ENCODE data around the gene FGR. TPM values are rescaled to one million over a fixed set of nuclear protein-coding genes. Genes with fewer than 3 reads are reported as not detected.
"Not testable (repeated sequence)": the region's sequence is repeated elsewhere in the genome, so short reads cannot be mapped to it uniquely, and the experiment has no call there.

The FGR gene
- total RNA-seq, 1 donor from 2014 or later: not detected

- Mint-ChIP-seq H3K36me3 (ENCODE audit: low read depth, unreplicated experiment) (no peaks in the 10 kb centered on the region), H3K9me3 (ENCODE audit: unreplicated experiment) (no peaks in the 10 kb centered on the region), H3K27ac (ENCODE audit: unreplicated experiment) (peak overlapping the region; percentile 21), H3K27me3 (ENCODE audit: low read depth, unreplicated experiment) (peaks cover 58% of the 10 kb centered on the region), H3K4me1 (ENCODE audit: low read depth, unreplicated experiment) (no peaks in the 10 kb centered on the region), H3K4me3 (ENCODE audit: unreplicated experiment) (no peak overlapping the region)
- no peaks in the 10 kb centered on the region for H3K36me3 ChIP-seq (ENCODE audit: insufficient read depth, low read length)
- DNase-seq (ENCODE audit: low read depth): no peak
- no peak overlapping the region for H3K4me2 ChIP-seq (ENCODE audit: low read length)
- no peak overlapping the region for H3K9ac ChIP-seq (ENCODE audit: low read length)
- H4K20me1 ChIP-seq (ENCODE audit: insufficient read depth, low read length): no peaks in the 10 kb centered on the region
- no peak for FAIRE-seq
- no peaks in the 10 kb centered on the region for H3K79me2 ChIP-seq (ENCODE audit: insufficient read depth, low read length)
- H3K27ac ChIP-seq (ENCODE audit: low read depth, low read length): no peak overlapping the region
- TF ChIP-seq CTCF (IDR thresholded peaks at IDR 0.05; ENCODE audit: insufficient read depth, low read depth, low read length) (no peak), EZH2 (IDR thresholded peaks at IDR 0.05; ENCODE audit: insufficient read depth, low read length) (no peak)
- no peak overlapping the region for H2AFZ ChIP-seq (ENCODE audit: low read depth, low read length)
- H3K4me3 ChIP-seq (ENCODE audit: insufficient read depth, low read depth, low read length): no peak overlapping the region
- H3K4me1 ChIP-seq (ENCODE audit: insufficient read depth, low read length): no peaks in the 10 kb centered on the region
- no peaks in the 10 kb centered on the region for H3K9me3 ChIP-seq (ENCODE audit: insufficient read depth, low read depth, low read length)
- H3K27me3 ChIP-seq (ENCODE audit: insufficient read depth, low read length): peaks cover 11% of the 10 kb centered on the region
Observed at GRCh38 chr1:27628712-27629111, 6.3 kb downstream of the FGR start.

DNA sequence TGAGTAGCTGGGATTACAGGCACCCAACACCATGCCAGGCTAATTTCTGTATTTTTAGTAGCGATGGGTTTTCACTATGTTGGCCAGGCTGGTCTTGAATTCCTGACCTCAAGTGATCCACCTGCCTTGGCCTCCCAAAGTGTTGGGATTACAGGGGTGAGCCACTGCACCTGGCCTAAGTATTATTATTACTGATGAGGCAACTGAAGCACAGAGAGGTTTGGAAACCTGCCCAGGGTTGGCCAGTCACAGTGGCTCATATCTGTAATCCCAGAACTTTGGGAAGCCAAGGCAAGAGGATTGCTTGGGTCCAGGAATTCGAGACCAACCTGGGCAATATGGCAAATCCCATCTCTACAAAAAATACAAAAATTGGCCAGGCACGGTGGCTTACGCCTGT lies 7.3 kb downstream of the FGR start:
- H3K4me3 Mint-ChIP-seq (ENCODE audit: unreplicated experiment); H3K27ac ChIP-seq (ENCODE audit: low read depth, low read length); FAIRE-seq; H3K9me3 ChIP-seq (ENCODE audit: insufficient read depth, low read depth, low read length); H4K20me1 ChIP-seq (ENCODE audit: insufficient read depth, low read length); H3K27ac Mint-ChIP-seq (ENCODE audit: unreplicated experiment); H3K4me1 Mint-ChIP-seq (ENCODE audit: low read depth, unreplicated experiment); H3K9me3 Mint-ChIP-seq (ENCODE audit: unreplicated experiment); H3K9ac ChIP-seq (ENCODE audit: low read length); H3K4me2 ChIP-seq (ENCODE audit: low read length); H3K4me1 ChIP-seq (ENCODE audit: insufficient read depth, low read length); H2AFZ ChIP-seq (ENCODE audit: low read depth, low read length); H3K36me3 ChIP-seq (ENCODE audit: insufficient read depth, low read length); DNase-seq (ENCODE audit: low read depth); H3K27me3 ChIP-seq (ENCODE audit: insufficient read depth, low read length); H3K36me3 Mint-ChIP-seq (ENCODE audit: low read depth, unreplicated experiment); H3K79me2 ChIP-seq (ENCODE audit: insufficient read depth, low read length); H3K4me3 ChIP-seq (ENCODE audit: insufficient read depth, low read depth, low read length): not testable (repeated sequence)
- H3K27me3 Mint-ChIP-seq (ENCODE audit: low read depth, unreplicated experiment): peaks cover 48% of the 10 kb centered on the region

DNA sequence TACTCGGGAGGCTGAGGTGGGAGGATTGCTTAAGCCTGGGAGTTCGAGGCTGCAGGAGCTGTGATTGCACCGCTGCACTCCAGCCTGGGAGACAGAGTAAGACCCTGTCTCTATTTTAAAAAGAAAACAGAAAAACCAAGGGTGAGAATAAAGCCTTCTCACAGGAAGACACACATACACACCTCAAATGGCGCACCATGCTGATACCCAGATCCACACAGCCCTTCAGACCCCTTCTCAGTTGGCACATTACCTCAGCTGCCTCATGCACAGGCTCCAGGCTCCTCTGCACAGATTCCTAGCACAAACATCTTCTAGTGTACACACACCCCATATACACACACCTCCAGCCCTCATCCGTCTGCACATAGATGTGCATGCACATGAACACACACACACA lies 7.9 kb downstream of the FGR start:
- Mint-ChIP-seq H3K27ac (ENCODE audit: unreplicated experiment) (no peak overlapping the region), H3K4me1 (ENCODE audit: low read depth, unreplicated experiment) (no peaks in the 10 kb centered on the region), H3K9me3 (ENCODE audit: unreplicated experiment) (no peaks in the 10 kb centered on the region), H3K4me3 (ENCODE audit: unreplicated experiment) (peak overlapping the region; percentile 7), H3K36me3 (ENCODE audit: low read depth, unreplicated experiment) (no peaks in the 10 kb centered on the region), H3K27me3 (ENCODE audit: low read depth, unreplicated experiment) (peaks cover 43% of the 10 kb centered on the region)
- no peak overlapping the region for H3K4me3 ChIP-seq (ENCODE audit: insufficient read depth, low read depth, low read length)
- TF ChIP-seq CTCF (IDR thresholded peaks at IDR 0.05; ENCODE audit: insufficient read depth, low read depth, low read length) (no peak), EZH2 (IDR thresholded peaks at IDR 0.05; ENCODE audit: insufficient read depth, low read length) (no peak)
- no peak for FAIRE-seq
- no peak overlapping the region for H2AFZ ChIP-seq (ENCODE audit: low read depth, low read length)
- no peaks in the 10 kb centered on the region for H4K20me1 ChIP-seq (ENCODE audit: insufficient read depth, low read length)
- H3K9ac ChIP-seq (ENCODE audit: low read length): no peak overlapping the region
- no peaks in the 10 kb centered on the region for H3K79me2 ChIP-seq (ENCODE audit: insufficient read depth, low read length)
- H3K4me2 ChIP-seq (ENCODE audit: low read length): no peak overlapping the region
- no peak overlapping the region for H3K27ac ChIP-seq (ENCODE audit: low read depth, low read length)
- H3K36me3 ChIP-seq (ENCODE audit: insufficient read depth, low read length): no peaks in the 10 kb centered on the region
- no peak for DNase-seq (ENCODE audit: low read depth)
- no peaks in the 10 kb centered on the region for H3K9me3 ChIP-seq (ENCODE audit: insufficient read depth, low read depth, low read length)
- no peaks in the 10 kb centered on the region for H3K4me1 ChIP-seq (ENCODE audit: insufficient read depth, low read length)
- peaks cover 8% of the 10 kb centered on the region for H3K27me3 ChIP-seq (ENCODE audit: insufficient read depth, low read length)

Measured in astrocyte (in vitro differentiated cells and primary cell).